Activated T-cell treated with anti-CD3 and anti-CD28 coated beads, Interleukin-2, amount 50 U/mL, for 72 hours (primary cell): ENCODE results near the gene BMI1. TPM values are rescaled to one million over a fixed set of nuclear protein-coding genes. Genes with fewer than 3 reads are reported as not detected.
"Not testable (repeated sequence)": the region's sequence is repeated elsewhere in the genome, so short reads cannot be mapped to it uniquely, and the experiment has no call there.

ENCODE experiments used
- ATAC-seq, 2 donors: fragments of 150-1000 bp; cut with Tn5 transposase; replicated peaks in 1 of 2; 2 replicates each; pipeline ENCODE4 v1.10.0; 2021; ENCODE audit warnings: moderate library complexity in 2 of 2, mild to moderate bottlenecking in 1 of 2
- DNase-seq, 2 donors: peaks; one replicate each; pipeline ENCODE4 v3.0.0; 2021 to 2022; ENCODE audit warnings: mixed read lengths in 1 of 2
- H3K27ac Mint-ChIP-seq: one replicate; pipeline ENCODE4 v1.8.0; 2022; ENCODE audit warnings: mild to moderate bottlenecking, moderate library complexity, mixed read lengths
- H3K27me3 Mint-ChIP-seq: one replicate; pipeline ENCODE4 v1.8.0; 2022; ENCODE audit warnings: low read depth, mixed read lengths
- H3K36me3 Mint-ChIP-seq, 2 donors: one replicate each; pipeline ENCODE4 v1.8.0; 2022; ENCODE audit warnings: mixed read lengths in 2 of 2, mild to moderate bottlenecking in 1 of 2; ENCODE audit not compliant: insufficient read depth in 2 of 2
- H3K4me1 Mint-ChIP-seq: one replicate; pipeline ENCODE4 v1.8.0; 2022; ENCODE audit warnings: low read depth, mixed read lengths
- H3K4me3 Mint-ChIP-seq, 2 donors: one replicate each; pipeline ENCODE4 v1.8.0; 2022; ENCODE audit warnings: mild to moderate bottlenecking in 2 of 2, mixed read lengths in 2 of 2, moderate library complexity in 2 of 2
- H3K9me3 Mint-ChIP-seq, 2 donors: one replicate each; pipeline ENCODE4 v1.8.0; 2022; ENCODE audit warnings: mixed read lengths in 2 of 2
- total RNA-seq, 2 donors: library from RNA; stranded (reverse); gene quantifications; one replicate each; pipeline ENCODE4 v1.2.3, GENCODE V29; 2022

Gene BMI1
- total RNA-seq, 2 donors from 2014 or later: 83.4 to 87.5 TPM

DNA sequence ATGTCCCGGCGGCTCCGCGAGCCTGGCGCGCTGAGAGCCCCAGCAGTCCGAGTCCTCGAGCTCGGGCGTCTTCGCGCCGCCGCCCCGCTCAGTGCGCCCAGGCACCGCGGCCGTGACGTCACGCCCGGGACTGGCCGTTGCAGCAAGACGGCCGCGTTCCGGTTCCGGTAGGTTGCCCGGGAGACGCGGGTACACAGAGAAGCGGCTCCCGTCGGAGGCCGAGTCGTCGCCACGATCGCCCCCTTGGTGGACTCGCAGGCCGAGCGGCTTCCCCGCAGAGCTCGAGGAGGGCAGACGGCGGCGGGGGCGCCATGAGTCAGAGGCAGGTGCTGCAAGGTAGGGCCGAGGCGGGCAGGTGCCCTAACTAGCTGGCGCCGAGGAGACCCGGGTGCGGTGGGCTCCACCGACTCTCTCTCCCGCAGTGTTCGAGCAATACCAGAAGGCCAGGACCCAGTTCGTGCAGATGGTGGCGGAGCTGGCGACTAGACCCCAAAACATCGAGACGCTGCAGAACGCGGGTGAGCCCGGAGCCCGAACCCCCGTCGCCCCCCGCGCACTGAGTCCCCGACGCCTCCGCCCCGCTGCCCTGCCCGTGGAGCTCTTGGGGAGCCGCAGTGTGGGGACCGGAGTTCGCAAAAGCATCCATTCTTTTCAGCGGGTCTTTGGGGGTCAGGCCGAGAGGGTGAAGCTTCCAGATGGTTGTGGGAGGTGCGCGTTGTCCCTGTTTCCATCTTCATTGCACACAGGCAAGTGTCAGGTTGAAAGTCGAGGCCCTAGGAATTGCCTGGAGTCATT lies 24.6 kb downstream of the BMI1 start, which contains the start of gene SPAG6:
TSS of gene SPAG6 (plus strand) at position 196 of the 795 bp plus-strand sequence. CDS start at position 312, 116 bp downstream.
- Mint-ChIP-seq H3K36me3 (peaks cover 5% of the 10 kb centered on the region in 2 donors), H3K9me3 (peaks cover 0 to 2% of the 10 kb centered on the region in 2 donors), H3K4me3 (peak within 1 kb of the TSS; percentile 82 to 92), H3K27ac (peak within 1 kb of the TSS; percentile 97), H3K4me1 (peaks cover 24% of the 10 kb centered on the region), H3K27me3 (peaks cover 59% of the 10 kb centered on the region)
- DNase-seq: peak; percentile 80 to 81
- peak; percentile 69 to 73 for ATAC-seq

DNA sequence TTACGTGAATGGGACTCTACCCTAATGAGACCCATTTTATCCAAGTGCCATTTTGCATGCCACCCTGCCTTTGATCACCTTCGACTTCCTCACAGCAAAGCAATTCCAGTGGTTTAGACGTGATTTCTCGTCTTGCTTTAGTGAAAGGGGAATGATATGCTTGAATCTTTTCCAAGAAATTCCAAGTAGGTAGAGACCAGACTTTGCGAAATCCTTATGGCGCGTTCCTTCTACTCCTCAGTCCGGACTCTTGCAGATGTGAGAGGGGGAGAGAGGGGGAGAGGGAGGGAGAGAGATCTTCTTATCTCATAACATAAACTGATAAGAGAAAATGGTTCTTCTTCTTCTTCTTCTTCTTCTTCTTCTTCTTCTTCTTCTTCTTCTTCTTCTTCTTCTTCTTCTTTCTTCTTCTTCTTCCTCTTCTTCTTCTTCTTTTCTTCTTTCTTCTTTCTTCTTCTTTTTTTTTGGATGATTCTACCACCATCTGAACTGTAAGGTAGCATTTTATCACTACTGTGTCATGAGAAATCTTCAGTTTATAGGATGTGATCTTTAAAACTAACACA lies 25.3 kb downstream of the BMI1 start:
- ATAC-seq (no peak), DNase-seq (no peak)
- H3K4me1 Mint-ChIP-seq: peaks cover 24% of the 10 kb centered on the region
- peaks cover 5% of the 10 kb centered on the region in 2 donors for H3K36me3 Mint-ChIP-seq
- peaks cover 0 to 2% of the 10 kb centered on the region in 2 donors for H3K9me3 Mint-ChIP-seq
- peak overlapping the region; percentile 82 to 92 for H3K4me3 Mint-ChIP-seq
- peak overlapping the region; percentile 97 for H3K27ac Mint-ChIP-seq
- H3K27me3 Mint-ChIP-seq: peaks cover 64% of the 10 kb centered on the region

DNA sequence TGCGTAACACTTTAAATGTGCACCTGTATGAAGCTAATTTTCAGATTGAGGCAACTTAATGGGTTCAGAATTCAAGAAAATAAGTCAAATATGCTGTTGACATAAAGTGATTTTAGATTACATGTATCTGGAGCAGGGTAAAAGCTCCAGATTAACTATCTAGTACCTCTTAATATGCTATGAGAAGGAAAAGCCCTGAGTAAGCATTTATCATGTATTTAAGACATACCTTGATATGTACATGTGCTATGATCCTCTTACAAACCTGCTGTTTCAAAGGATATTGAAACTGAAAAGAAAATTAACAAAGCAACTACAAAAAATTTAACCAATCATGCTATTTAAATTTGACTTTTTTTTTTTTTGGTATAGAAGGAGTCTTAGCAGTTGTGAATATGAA lies 28.9 kb downstream of the BMI1 start:
- Mint-ChIP-seq H3K4me1 (peaks cover 2% of the 10 kb centered on the region), H3K27ac (no peak overlapping the region), H3K9me3 (peaks cover 0 to 2% of the 10 kb centered on the region in 2 donors), H3K4me3 (no peak overlapping the region), H3K36me3 (peaks cover 3 to 5% of the 10 kb centered on the region in 2 donors), H3K27me3 (peaks cover 31% of the 10 kb centered on the region)
- DNase-seq: no peak
- no peak for ATAC-seq

DNA sequence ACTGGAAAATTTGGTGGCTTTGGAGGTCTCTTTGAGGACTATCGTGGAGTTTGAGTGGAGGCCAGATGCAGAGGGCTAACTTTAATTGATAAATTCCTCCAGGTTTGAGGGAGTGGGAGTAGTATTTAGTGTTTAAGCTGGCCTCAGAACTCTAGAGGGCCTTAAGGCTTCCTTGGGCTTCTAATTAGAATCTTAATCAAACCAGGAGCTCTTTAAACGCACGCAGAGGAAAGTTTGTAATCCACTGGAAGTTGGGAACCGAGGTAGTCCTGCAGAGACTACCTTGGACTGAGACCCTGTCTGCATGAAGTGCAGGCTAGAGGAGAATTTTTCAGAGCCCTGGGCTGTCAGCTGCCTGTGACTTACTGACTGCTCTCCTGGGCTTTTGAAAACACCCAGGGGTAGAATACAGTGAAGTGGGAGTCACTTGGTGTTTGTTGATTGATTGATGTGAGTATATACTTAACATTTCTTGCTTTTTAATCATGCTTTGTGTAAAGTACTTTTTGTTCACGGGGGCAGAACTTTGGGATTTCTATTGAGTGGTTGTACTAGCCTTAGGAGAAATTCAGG lies 30.3 kb downstream of the BMI1 start:
- Mint-ChIP-seq H3K27ac (no peak overlapping the region), H3K36me3 (peaks cover 3 to 5% of the 10 kb centered on the region in 2 donors), H3K4me3 (no peak overlapping the region), H3K27me3 (peaks cover 20% of the 10 kb centered on the region), H3K9me3 (peaks cover 0 to 2% of the 10 kb centered on the region in 2 donors), H3K4me1 (no peaks in the 10 kb centered on the region)
- ATAC-seq: no peak
- no peak for DNase-seq

DNA sequence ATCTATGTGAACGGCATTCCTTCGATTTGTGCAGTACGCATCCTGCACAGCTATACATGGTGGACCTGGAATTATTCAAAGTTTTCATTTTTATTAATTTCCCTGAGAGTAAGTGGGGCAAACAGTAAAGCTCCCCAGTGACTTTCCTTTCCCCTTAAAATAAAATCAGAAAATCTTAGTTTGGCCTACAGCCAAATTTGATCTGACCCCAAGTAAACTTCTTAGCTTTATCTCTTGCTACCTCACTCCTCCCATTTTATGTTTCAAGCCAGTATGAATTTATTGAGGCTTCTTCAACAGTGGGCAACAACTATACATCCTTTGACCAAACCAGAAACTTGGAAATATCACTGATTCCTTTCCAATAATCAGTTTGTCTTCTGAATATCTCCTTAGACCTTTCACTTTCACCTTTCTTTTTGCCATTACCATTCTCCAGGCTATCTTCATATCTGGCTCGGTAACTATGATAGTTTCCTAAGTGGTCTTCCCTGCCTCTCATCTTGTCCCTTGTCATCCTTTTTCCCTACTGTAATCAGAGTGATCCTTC lies 35.5 kb downstream of the BMI1 start:
- ATAC-seq (no peak), DNase-seq (no peak)
- Mint-ChIP-seq H3K36me3 (no peaks in the 10 kb centered on the region), H3K4me3 (no peak overlapping the region), H3K27ac (no peak overlapping the region), H3K4me1 (no peaks in the 10 kb centered on the region), H3K9me3 (no peaks in the 10 kb centered on the region), H3K27me3 (peaks cover under 1% of the 10 kb centered on the region)

DNA sequence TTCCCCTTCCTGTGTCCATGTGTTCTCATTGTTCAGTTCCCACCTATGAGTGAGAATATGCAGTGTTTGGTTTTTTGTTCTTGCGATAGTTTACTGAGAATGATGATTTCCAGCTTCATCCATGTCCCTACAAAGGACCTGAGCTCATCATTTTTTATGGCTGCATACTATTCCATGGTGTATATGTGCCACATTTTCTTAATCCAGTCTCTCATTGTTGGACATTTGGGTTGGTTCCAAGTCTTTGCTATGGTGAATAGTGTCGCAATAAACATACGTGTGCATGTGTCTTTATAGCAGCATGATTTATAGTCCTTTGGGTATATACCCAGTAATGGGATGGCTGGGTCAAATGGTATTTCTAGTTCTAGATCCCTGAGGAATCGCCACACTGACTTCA lies 36.9 kb downstream of the BMI1 start:
- not testable (repeated sequence) for H3K4me1 Mint-ChIP-seq, H3K9me3 Mint-ChIP-seq, H3K36me3 Mint-ChIP-seq, H3K27ac Mint-ChIP-seq, DNase-seq, ATAC-seq, H3K27me3 Mint-ChIP-seq, H3K4me3 Mint-ChIP-seq

DNA sequence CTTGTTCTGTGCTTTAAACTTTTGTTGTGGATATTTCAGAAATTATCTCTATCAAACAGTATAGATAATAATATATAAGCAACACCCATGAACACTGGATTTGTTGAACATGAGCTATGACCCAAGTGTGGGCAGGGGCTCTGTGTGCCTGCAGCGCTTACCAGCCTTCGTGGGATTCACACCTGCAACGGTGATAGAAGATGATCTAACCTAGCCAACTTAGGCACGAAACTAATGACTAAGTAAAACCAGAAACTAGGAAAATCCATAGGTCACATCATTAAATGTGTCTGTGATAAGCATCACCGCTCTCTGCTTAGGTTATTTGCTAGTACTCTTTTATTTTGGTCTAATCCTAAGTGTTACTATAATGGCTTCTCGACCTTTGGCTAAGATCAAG lies 42.4 kb downstream of the BMI1 start:
- H3K4me3 Mint-ChIP-seq: no peak overlapping the region
- DNase-seq: peak in 1 of 2 donors; percentile 33
- H3K9me3 Mint-ChIP-seq: no peaks in the 10 kb centered on the region
- H3K4me1 Mint-ChIP-seq: peaks cover 35% of the 10 kb centered on the region
- peaks cover 0 to 2% of the 10 kb centered on the region in 2 donors for H3K36me3 Mint-ChIP-seq
- H3K27ac Mint-ChIP-seq: no peak overlapping the region
- H3K27me3 Mint-ChIP-seq: peaks cover 5% of the 10 kb centered on the region
- ATAC-seq: peak in 1 of 2 donors; percentile 65

DNA sequence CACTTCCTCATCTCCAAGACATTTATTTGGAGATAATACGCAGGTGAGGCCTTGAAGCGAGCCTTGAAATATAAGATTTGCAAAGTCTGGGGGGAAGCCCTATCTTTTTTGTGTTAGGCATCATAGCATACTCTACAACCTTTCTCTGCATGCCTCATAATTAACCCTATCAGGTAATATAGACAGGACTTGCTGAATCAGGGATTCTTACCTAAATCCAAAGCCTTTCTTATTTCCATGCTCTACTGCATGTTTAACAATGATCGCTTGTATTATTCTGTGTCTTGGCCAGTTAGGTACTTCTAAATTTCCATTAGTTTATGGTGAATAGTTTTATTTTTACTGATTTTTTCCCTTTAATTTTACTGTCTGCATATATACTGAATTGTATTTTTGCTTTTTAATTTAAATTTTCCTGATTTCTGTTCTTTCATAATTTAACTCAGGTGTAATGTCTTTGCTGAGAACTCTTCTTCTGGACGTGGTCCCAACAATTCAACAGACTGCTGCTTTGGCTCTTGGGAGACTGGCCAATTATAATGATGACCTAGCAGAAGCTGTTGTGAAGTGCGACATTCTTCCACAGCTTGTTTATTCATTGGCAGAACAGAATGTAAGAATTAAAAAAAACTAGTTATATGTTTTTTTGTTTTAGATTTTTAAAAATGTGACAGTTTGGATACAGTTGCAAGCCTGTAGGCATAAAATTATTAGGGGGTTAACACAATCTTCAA lies 43.7 kb downstream of the BMI1 start:
- no peak for DNase-seq

DNA sequence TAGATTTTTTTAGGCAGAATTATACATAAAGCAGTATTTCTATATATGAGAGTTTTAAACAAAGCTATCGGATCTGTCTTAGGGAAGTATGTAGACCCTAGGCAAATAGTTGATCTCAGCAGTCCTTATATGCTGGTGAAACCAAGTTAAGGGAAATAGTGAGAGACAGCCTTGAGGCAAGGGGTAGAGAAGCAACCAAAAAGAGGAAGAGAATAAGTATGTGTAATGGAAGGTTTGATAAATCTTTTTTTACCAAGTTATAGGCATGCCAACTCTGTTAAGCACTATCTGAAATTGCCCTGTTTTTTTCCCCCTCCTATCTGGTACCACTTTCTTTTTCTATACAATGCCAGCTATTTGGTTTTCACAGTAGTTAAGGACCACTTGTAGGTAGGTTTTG lies 44.3 kb downstream of the BMI1 start:
- no peak for ATAC-seq
- Mint-ChIP-seq H3K4me3 (no peak overlapping the region), H3K27ac (no peak overlapping the region), H3K36me3 (peaks cover 0 to 2% of the 10 kb centered on the region in 2 donors), H3K4me1 (peaks cover 48% of the 10 kb centered on the region), H3K27me3 (peaks cover 5% of the 10 kb centered on the region), H3K9me3 (no peaks in the 10 kb centered on the region)
- no peak for DNase-seq

More for the DNA sequence above, 43.7 kb downstream of the BMI1 start:
- no peak overlapping the region for H3K4me3 Mint-ChIP-seq
- H3K27ac Mint-ChIP-seq: peak overlapping the region; percentile 11
- H3K27me3 Mint-ChIP-seq: peaks cover 5% of the 10 kb centered on the region
- H3K36me3 Mint-ChIP-seq: peaks cover 0 to 2% of the 10 kb centered on the region in 2 donors
- no peaks in the 10 kb centered on the region for H3K9me3 Mint-ChIP-seq
- no peak for ATAC-seq
- peaks cover 47% of the 10 kb centered on the region for H3K4me1 Mint-ChIP-seq

DNA sequence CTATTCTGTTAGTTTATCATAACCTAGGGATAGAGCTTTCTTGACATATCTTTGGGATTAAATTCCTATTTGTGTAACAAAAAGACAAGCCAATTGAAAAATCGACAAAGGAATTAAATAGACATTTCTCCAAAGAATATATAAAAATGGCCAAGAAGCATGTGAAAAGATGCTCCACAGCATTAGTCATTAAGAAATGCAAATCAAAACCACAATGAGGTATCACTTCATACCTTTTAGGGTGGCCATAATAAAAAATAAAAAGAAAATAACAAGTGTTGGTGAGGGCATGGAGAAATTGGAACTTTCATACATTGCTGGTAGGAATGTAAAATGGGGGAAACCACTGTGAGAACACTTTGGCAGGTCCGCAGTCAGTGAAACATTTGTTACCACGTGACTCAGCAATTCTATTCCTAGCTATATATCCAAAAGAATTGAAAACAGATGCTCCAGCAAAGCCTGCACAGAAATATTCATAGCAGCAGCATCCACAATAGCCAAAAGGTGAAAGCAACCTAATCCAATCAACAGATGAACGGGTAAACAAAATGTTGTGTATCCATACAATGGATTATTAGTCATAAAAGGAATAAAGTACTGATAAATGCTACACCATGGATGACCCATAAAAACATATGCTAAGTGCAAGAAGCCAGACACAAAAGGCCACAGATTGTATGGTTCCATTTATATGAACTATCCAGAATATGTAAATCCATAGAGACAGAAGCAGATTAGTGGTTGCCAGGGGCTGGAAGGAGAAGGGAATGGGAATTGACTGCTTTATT lies 44.9 kb downstream of the BMI1 start:
- Mint-ChIP-seq H3K36me3 (peaks cover 0 to 2% of the 10 kb centered on the region in 2 donors), H3K9me3 (no peaks in the 10 kb centered on the region), H3K27me3 (peaks cover 5% of the 10 kb centered on the region), H3K27ac (no peak overlapping the region), H3K4me1 (peaks cover 48% of the 10 kb centered on the region), H3K4me3 (no peak overlapping the region)
- ATAC-seq (no peak), DNase-seq (no peak)

DNA sequence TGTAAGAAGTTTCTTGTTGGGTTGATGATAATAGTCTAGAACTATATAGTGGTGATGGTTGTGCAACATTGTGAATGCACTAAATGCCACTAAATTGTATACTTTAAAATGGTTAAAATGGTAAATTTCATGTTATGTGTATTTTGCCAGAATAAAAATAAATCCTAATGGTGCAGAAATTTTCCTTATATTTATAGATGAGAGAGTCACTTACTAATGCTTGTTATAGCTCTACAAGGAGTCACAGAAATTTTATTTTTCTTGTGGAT lies 45.5 kb downstream of the BMI1 start:
- no peak for DNase-seq
- no peak for ATAC-seq
- H3K4me3 Mint-ChIP-seq: no peak overlapping the region
- peaks cover 0 to 2% of the 10 kb centered on the region in 2 donors for H3K36me3 Mint-ChIP-seq
- peaks cover 5% of the 10 kb centered on the region for H3K27me3 Mint-ChIP-seq
- H3K4me1 Mint-ChIP-seq: peaks cover 48% of the 10 kb centered on the region
- no peaks in the 10 kb centered on the region for H3K9me3 Mint-ChIP-seq
- no peak overlapping the region for H3K27ac Mint-ChIP-seq

DNA sequence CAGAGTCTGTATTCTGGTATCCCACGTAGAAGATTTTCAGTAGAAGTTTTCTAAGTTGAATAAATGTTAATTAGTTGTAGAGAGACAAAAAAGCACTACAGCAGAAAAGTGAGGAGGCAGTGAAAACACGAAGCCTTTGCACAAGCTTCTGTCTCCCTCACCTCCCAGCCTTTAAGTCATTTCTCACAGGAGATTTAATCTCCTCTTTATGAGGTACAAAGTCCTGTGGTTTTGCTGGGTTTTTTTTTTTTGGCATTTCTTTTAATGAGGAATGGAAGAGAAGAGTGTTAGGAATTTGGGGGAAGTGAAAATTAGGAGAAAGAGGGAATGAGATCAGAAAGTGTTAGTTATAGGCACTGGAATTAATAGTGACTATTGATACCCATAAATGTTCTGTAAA lies 45.9 kb downstream of the BMI1 start:
- H3K27ac Mint-ChIP-seq: no peak overlapping the region
- H3K4me1 Mint-ChIP-seq: peaks cover 48% of the 10 kb centered on the region

More for the DNA sequence above, 45.9 kb downstream of the BMI1 start:
- H3K4me3 Mint-ChIP-seq: peak overlapping the region in 1 of 2 donors; percentile 57
- peaks cover 5% of the 10 kb centered on the region for H3K27me3 Mint-ChIP-seq
- peaks cover 0 to 2% of the 10 kb centered on the region in 2 donors for H3K36me3 Mint-ChIP-seq
- no peak for DNase-seq
- no peaks in the 10 kb centered on the region for H3K9me3 Mint-ChIP-seq
- no peak for ATAC-seq
